Measurements from ENCODE around the gene ANKS4B. TPM values are rescaled to one million over a fixed set of nuclear protein-coding genes. Genes with fewer than 3 reads are reported as not detected.

The ANKS4B gene
- polyA plus RNA-seq, 1 donor (not counting 4 experiments of a cell fraction or from before 2014, with no cell fraction given): not detected

DNA sequence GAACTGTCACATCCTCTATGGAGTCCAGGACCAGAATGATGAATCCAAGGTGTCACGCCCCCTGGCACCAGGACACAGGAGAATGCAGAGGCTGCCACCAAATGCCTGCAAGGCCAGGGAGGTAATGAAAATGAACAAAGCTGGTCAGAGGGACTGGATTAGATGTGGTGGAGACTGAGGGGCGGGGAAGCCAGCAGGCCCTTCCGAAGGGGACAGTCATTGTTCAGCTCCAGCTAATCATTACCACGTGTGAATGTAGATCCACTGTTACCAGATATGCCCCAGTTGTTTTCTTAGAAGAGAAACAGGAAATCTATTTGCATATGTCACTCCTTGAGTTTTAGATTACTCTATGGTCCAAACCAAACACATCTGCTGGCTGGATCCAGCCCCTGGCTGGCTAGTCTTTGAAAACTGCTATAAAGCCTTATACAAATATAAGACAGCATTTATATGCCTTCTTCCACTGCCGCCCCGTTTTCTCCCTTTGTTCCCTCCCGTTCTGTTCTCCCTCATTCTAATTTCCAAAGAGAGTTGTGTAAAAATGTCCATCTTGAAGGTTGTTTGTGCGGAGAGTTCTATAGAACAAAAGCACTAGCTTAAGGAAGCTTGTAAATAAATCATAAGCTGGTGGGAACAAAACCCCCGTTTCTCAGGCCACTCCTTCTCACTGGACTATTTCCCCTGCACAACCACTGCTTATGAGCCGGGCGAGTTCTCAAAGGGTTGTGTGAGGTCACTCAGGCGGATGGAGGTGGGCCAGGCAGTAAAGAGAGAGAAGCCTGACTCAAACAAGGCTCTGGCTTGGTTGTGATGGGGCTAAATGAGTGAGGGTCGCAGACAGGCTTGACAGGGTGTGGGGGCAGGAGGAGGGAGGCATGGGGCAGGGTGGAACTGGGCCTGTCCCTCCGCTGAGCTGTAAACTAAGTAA lies 30.4 kb downstream of the ANKS4B start:
- no peak overlapping the region for H2AFZ ChIP-seq (ENCODE audit: control insufficient read depth, low read length)
- no peaks in the 10 kb centered on the region for H4K20me1 ChIP-seq (ENCODE audit: control insufficient read depth, extremely low read depth, insufficient read depth, low read length)
- no peak overlapping the region for H3K9ac ChIP-seq (ENCODE audit: control insufficient read depth, extremely low read depth, insufficient read depth, low read length)
- no peak overlapping the region for H3K4me3 ChIP-seq (ENCODE audit: control insufficient read depth in 2 of 3, extremely low read depth in 1 of 3, insufficient read depth in 2 of 3, low read depth in 1 of 3, low read length in 3 of 3)
- no peaks in the 10 kb centered on the region for H3K4me1 ChIP-seq (ENCODE audit: control insufficient read depth, extremely low read depth, insufficient read depth, low read length)
- no peaks in the 10 kb centered on the region for H3K9me1 ChIP-seq (ENCODE audit: control insufficient read depth, extremely low read depth, insufficient read depth, low read length)
- no peaks in the 10 kb centered on the region for H3K36me3 ChIP-seq (ENCODE audit: control insufficient read depth in 2 of 2, extremely low read depth in 1 of 2, insufficient read depth in 2 of 2, low read length in 2 of 2)
- H3K9me3 ChIP-seq (ENCODE audit: control insufficient read depth, low read depth, low read length): no peaks in the 10 kb centered on the region
- no peak overlapping the region for H3K4me2 ChIP-seq (ENCODE audit: control insufficient read depth, extremely low read depth, insufficient read depth, low read depth, low read length)
- no peak for TF ChIP-seq EZH2 (IDR thresholded peaks at IDR 0.05; ENCODE audit: low read length)
- TF ChIP-seq, protein P1, sequence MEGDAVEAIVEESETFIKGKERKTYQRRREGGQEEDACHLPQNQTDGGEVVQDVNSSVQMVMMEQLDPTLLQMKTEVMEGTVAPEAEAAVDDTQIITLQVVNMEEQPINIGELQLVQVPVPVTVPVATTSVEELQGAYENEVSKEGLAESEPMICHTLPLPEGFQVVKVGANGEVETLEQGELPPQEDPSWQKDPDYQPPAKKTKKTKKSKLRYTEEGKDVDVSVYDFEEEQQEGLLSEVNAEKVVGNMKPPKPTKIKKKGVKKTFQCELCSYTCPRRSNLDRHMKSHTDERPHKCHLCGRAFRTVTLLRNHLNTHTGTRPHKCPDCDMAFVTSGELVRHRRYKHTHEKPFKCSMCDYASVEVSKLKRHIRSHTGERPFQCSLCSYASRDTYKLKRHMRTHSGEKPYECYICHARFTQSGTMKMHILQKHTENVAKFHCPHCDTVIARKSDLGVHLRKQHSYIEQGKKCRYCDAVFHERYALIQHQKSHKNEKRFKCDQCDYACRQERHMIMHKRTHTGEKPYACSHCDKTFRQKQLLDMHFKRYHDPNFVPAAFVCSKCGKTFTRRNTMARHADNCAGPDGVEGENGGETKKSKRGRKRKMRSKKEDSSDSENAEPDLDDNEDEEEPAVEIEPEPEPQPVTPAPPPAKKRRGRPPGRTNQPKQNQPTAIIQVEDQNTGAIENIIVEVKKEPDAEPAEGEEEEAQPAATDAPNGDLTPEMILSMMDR (optimal IDR thresholded peaks at IDR 0.05 in 1 of 3, IDR thresholded peaks at IDR 0.05 in 1 of 3, conservative IDR thresholded peaks at IDR 0.05 in 1 of 3; ENCODE audit: extremely low read depth in 1 of 3, insufficient read depth in 2 of 3, low read length in 3 of 3): no peak
- no peak overlapping the region for H3K27ac ChIP-seq (ENCODE audit: control insufficient read depth, insufficient read depth, low read length)
- DNase-seq (ENCODE audit: low read depth, low spot score): no peak
- no peaks in the 10 kb centered on the region for H3K79me2 ChIP-seq (ENCODE audit: control insufficient read depth, insufficient read depth, low read length)
- dilution Hi-C loops (cut with MboI; ENCODE audit: extremely low pct_ligation_motif_present, low sequenced_read_pairs): no loop called here
- no peaks in the 10 kb centered on the region for H3K27me3 ChIP-seq (ENCODE audit: control insufficient read depth, extremely low read depth, insufficient read depth, low read length)
- no peak for FAIRE-seq

DNA sequence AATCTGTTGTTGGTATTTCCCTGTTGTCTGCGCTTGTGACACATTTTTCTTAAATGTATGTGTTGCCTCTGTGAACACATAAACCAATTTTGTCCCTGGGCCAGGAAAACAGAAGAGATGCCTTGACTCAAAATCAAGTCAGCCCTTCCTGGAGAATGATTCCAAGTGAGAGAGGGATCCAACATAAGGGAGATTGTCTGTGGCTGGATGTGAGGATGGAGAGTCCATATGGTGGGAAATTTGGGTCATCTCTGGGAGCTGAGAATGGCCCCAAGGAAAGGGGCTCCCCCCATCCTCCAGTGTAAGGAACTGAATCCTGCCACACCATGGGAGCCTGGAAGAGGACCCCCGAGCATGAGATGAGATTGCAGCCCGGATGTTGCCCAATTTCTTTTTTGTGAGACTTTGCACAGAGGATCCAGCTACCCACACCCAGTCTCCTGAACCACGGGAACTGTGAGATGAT lies 31.1 kb downstream of the ANKS4B start:
- no peak for FAIRE-seq
- Histone ChIP-seq H3K4me3 (ENCODE audit: control insufficient read depth in 2 of 3, extremely low read depth in 1 of 3, insufficient read depth in 2 of 3, low read depth in 1 of 3, low read length in 3 of 3) (no peak overlapping the region), H3K27ac (ENCODE audit: control insufficient read depth, insufficient read depth, low read length) (no peak overlapping the region), H3K36me3 (ENCODE audit: control insufficient read depth in 2 of 2, extremely low read depth in 1 of 2, insufficient read depth in 2 of 2, low read length in 2 of 2) (no peaks in the 10 kb centered on the region), H3K79me2 (ENCODE audit: control insufficient read depth, insufficient read depth, low read length) (no peaks in the 10 kb centered on the region), H4K20me1 (ENCODE audit: control insufficient read depth, extremely low read depth, insufficient read depth, low read length) (no peaks in the 10 kb centered on the region), H3K4me2 (ENCODE audit: control insufficient read depth, extremely low read depth, insufficient read depth, low read depth, low read length) (no peak overlapping the region), H3K9me1 (ENCODE audit: control insufficient read depth, extremely low read depth, insufficient read depth, low read length) (no peaks in the 10 kb centered on the region), H3K4me1 (ENCODE audit: control insufficient read depth, extremely low read depth, insufficient read depth, low read length) (no peaks in the 10 kb centered on the region), H3K9me3 (ENCODE audit: control insufficient read depth, low read depth, low read length) (no peaks in the 10 kb centered on the region), H2AFZ (ENCODE audit: control insufficient read depth, low read length) (no peak overlapping the region), H3K27me3 (ENCODE audit: control insufficient read depth, extremely low read depth, insufficient read depth, low read length) (no peaks in the 10 kb centered on the region), H3K9ac (ENCODE audit: control insufficient read depth, extremely low read depth, insufficient read depth, low read length) (no peak overlapping the region)
- DNase-seq (ENCODE audit: low read depth, low spot score): no peak
- TF ChIP-seq EZH2 (IDR thresholded peaks at IDR 0.05; ENCODE audit: low read length): no peak
- dilution Hi-C loops (cut with MboI; ENCODE audit: extremely low pct_ligation_motif_present, low sequenced_read_pairs): no loop called here

All from keratinocyte (primary cell).